Tibial nerve (tissue), 3 donors: Measurements from ENCODE around the gene TMEM61.

Experiments
- CTCF ChIP-seq, 5 experiments: fragments of 200-600 bp in 3 of 5; fragments of 450-650 bp in 2 of 5; sonication (generic) in 3 of 5; IDR thresholded peaks; one replicate each; pipeline ENCODE4 v1.5.1; 2016 to 2019; ENCODE audit warnings: antibody characterized with exemption in 5 of 5, mild to moderate bottlenecking in 3 of 5, moderate library complexity in 2 of 5
- POLR2A ChIP-seq, 2 donors: fragments of 450-650 bp; IDR thresholded peaks; one replicate each; pipeline ENCODE4 v1.6.1; 2017; ENCODE audit warnings: antibody characterized with exemption in 2 of 2, mild to moderate bottlenecking in 2 of 2, moderate library complexity in 2 of 2

DNA sequence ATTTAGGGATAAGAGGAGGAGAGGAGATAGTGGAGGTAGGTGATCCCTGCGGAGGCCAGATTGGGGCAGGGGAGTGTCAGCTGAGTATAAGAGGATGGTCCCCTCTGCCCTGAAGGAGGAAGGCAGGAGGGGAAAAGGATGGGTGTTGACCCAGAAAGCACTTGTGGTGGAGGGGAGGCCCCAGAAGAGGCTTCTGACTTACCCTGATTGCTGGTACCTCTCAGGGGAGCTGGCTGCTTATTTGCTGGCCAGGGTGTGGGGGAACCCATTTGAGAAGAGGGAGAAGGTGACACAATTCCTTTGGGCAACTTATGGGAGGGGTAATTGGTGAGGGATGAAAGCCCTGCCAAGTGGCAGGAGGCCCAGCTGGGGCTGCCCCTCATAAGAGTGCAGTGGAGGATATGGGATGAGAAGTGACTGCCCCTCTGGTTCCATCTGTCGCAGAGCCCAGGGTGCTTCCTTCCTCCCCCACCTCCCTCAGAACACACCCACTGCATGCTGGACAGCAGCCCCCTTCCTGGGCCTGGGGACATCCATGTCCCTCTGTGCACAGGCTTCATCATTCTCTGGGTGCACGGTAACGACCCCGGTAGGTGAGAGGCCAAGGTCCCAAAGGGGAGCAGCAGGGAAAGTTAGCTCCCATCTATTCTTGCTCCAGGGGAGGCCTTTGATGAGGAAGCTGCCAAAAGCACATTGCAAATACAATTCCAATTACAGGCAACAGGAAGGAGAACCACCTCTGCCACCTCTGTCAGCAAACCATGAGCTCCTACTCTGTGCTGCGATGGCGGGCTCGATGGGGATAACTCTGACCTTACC, 57.5 kb downstream of the TMEM61 start:
- TF ChIP-seq CTCF (IDR thresholded peaks at IDR 0.05) (no peak), POLR2A (IDR thresholded peaks at IDR 0.05) (no peak)
